ENCODE results near the gene ABCF3.

The ABCF3 gene

GRCh38 chr3:184155644-184156521 is 30.1 kb upstream of the ABCF3 start:
- peak; percentile 60 for DNase-seq
- Histone ChIP-seq H2BK5ac (ENCODE audit: low read depth, low read length, poor library complexity, severe bottlenecking) (peak overlapping the region; percentile 81), H2AFZ (ENCODE audit: low read depth, low read length) (no peak overlapping the region), H3K27me3 (ENCODE audit: control insufficient read depth in 1 of 2, insufficient read depth in 1 of 2, low read length in 2 of 2) (no peaks in the 10 kb centered on the region), H4K91ac (ENCODE audit: low read length) (peak overlapping the region; percentile 96), H3K4me3 (ENCODE audit: insufficient read depth in 1 of 2, low read depth in 1 of 2, low read length in 2 of 2) (peak overlapping the region; percentile 83 to 88), H3K36me3 (ENCODE audit: control insufficient read depth in 1 of 2, insufficient read depth in 2 of 2, low read depth in 1 of 2, low read length in 2 of 2) (peaks cover 0 to 5% of the 10 kb centered on the region in 2 experiments), H2AK5ac (ENCODE audit: low read length, severe bottlenecking) (peak overlapping the region; percentile 41), H3K14ac (ENCODE audit: low read length in 2 of 2) (peak overlapping the region; percentile 62 to 94), H4K8ac (ENCODE audit: low read length) (peak overlapping the region; percentile 91), H3K4ac (ENCODE audit: low read depth in 1 of 2, low read length in 2 of 2) (peak overlapping the region; percentile 95 to 99), H3K4me2 (ENCODE audit: low read length, poor library complexity, severe bottlenecking) (peak overlapping the region; percentile 89), H2BK120ac (ENCODE audit: low read depth, low read length) (peak overlapping the region; percentile 71), H3K9me3 (ENCODE audit: control insufficient read depth, low read length) (no peaks in the 10 kb centered on the region), H3K27ac (ENCODE audit: low read length, poor library complexity, severe bottlenecking) (peak overlapping the region; percentile 76), H3K4me1 (ENCODE audit: control insufficient read depth, insufficient read depth, low read depth, low read length) (peaks cover 16% of the 10 kb centered on the region), H3K18ac (ENCODE audit: low read depth in 1 of 2, low read length in 2 of 2) (peak overlapping the region; percentile 92 to 99), H2BK12ac (ENCODE audit: low read length in 2 of 2) (peak overlapping the region in 1 of 2 experiments; percentile 71), H3K9ac (ENCODE audit: low read length) (peak overlapping the region; percentile 97), H2BK15ac (ENCODE audit: low read depth, poor library complexity, severe bottlenecking) (peak overlapping the region; percentile 100), H3K23ac (ENCODE audit: low read length in 2 of 2) (peak overlapping the region; percentile 90 to 99), H3K79me1 (replicated peaks; ENCODE audit: low read length, poor library complexity, severe bottlenecking) (peaks cover 3% of the 10 kb centered on the region)
- WGBS, result under 1% methylated on average over 42 of the region's 47 CpGs

GRCh38 chr3:184156522-184156955 is 29.5 kb upstream of the ABCF3 start:
- WGBS, result 0% methylated on average over 5 of the region's 6 CpGs
- H2BK12ac ChIP-seq (ENCODE audit: low read length in 2 of 2), result peak overlapping the region in 1 of 2 experiments; percentile 70
- peak overlapping the region; percentile 95 to 99 for H3K18ac ChIP-seq (ENCODE audit: low read depth in 1 of 2, low read length in 2 of 2)
- H3K4me1 ChIP-seq (ENCODE audit: control insufficient read depth, insufficient read depth, low read depth, low read length), result peaks cover 17% of the 10 kb centered on the region
- no peaks in the 10 kb centered on the region for H3K27me3 ChIP-seq (ENCODE audit: control insufficient read depth in 1 of 2, insufficient read depth in 1 of 2, low read length in 2 of 2)
- H3K9me3 ChIP-seq (ENCODE audit: control insufficient read depth, low read length), result no peaks in the 10 kb centered on the region
- H3K36me3 ChIP-seq (ENCODE audit: control insufficient read depth in 1 of 2, insufficient read depth in 2 of 2, low read depth in 1 of 2, low read length in 2 of 2), result peaks cover 0 to 5% of the 10 kb centered on the region in 2 experiments
- peaks cover 1% of the 10 kb centered on the region for H3K79me1 ChIP-seq (replicated peaks; ENCODE audit: low read length, poor library complexity, severe bottlenecking)
- no peak overlapping the region for H2AK5ac ChIP-seq (ENCODE audit: low read length, severe bottlenecking)
- DNase-seq, result peak; percentile 55
- no peak overlapping the region for H3K23ac ChIP-seq (ENCODE audit: low read length in 2 of 2)
- H2BK120ac ChIP-seq (ENCODE audit: low read depth, low read length), result no peak overlapping the region
- H3K14ac ChIP-seq (ENCODE audit: low read length in 2 of 2), result peak overlapping the region in 1 of 2 experiments; percentile 91
- no peak overlapping the region for H2AFZ ChIP-seq (ENCODE audit: low read depth, low read length)
- H4K8ac ChIP-seq (ENCODE audit: low read length), result peak overlapping the region; percentile 91
- peak overlapping the region; percentile 76 for H3K27ac ChIP-seq (ENCODE audit: low read length, poor library complexity, severe bottlenecking)
- H3K4me3 ChIP-seq (ENCODE audit: insufficient read depth in 1 of 2, low read depth in 1 of 2, low read length in 2 of 2), result peak overlapping the region; percentile 83 to 88
- H3K4me2 ChIP-seq (ENCODE audit: low read length, poor library complexity, severe bottlenecking), result peak overlapping the region; percentile 89
- H4K91ac ChIP-seq (ENCODE audit: low read length), result peak overlapping the region; percentile 22
- H3K4ac ChIP-seq (ENCODE audit: low read depth in 1 of 2, low read length in 2 of 2), result peak overlapping the region; percentile 39 to 89
- H3K9ac ChIP-seq (ENCODE audit: low read length), result peak overlapping the region; percentile 97
- peak overlapping the region; percentile 66 for H2BK5ac ChIP-seq (ENCODE audit: low read depth, low read length, poor library complexity, severe bottlenecking)
- peak overlapping the region; percentile 68 for H2BK15ac ChIP-seq (ENCODE audit: low read depth, poor library complexity, severe bottlenecking)

- H4K91ac ChIP-seq (ENCODE audit: low read length), result no peak overlapping the region
- H2BK5ac ChIP-seq (ENCODE audit: low read depth, low read length, poor library complexity, severe bottlenecking), result no peak overlapping the region
- no peak overlapping the region for H2BK120ac ChIP-seq (ENCODE audit: low read depth, low read length)
- H2AK5ac ChIP-seq (ENCODE audit: low read length, severe bottlenecking), result peak overlapping the region; percentile 69
- H3K27me3 ChIP-seq (ENCODE audit: control insufficient read depth in 1 of 2, insufficient read depth in 1 of 2, low read length in 2 of 2), result no peaks in the 10 kb centered on the region
- no peak overlapping the region for H3K4ac ChIP-seq (ENCODE audit: low read depth in 1 of 2, low read length in 2 of 2)
- no peak overlapping the region for H2BK15ac ChIP-seq (ENCODE audit: low read depth, poor library complexity, severe bottlenecking)
- peaks cover 19% of the 10 kb centered on the region for H3K4me1 ChIP-seq (ENCODE audit: control insufficient read depth, insufficient read depth, low read depth, low read length)
- H3K27ac ChIP-seq (ENCODE audit: low read length, poor library complexity, severe bottlenecking), result peak overlapping the region; percentile 76
- H3K79me1 ChIP-seq (replicated peaks; ENCODE audit: low read length, poor library complexity, severe bottlenecking), result peaks cover 1% of the 10 kb centered on the region
- H2BK12ac ChIP-seq (ENCODE audit: low read length in 2 of 2), result no peak overlapping the region
- H4K8ac ChIP-seq (ENCODE audit: low read length), result peak overlapping the region; percentile 4
- no peak overlapping the region for H3K23ac ChIP-seq (ENCODE audit: low read length in 2 of 2)
- DNase-seq, result no peak
- no peaks in the 10 kb centered on the region for H3K9me3 ChIP-seq (ENCODE audit: control insufficient read depth, low read length)
- H3K4me2 ChIP-seq (ENCODE audit: low read length, poor library complexity, severe bottlenecking), result peak overlapping the region; percentile 89
- peak overlapping the region; percentile 83 to 88 for H3K4me3 ChIP-seq (ENCODE audit: insufficient read depth in 1 of 2, low read depth in 1 of 2, low read length in 2 of 2)
- peaks cover 5% of the 10 kb centered on the region in 2 experiments for H3K36me3 ChIP-seq (ENCODE audit: control insufficient read depth in 1 of 2, insufficient read depth in 2 of 2, low read depth in 1 of 2, low read length in 2 of 2)
- peak overlapping the region; percentile 97 for H3K9ac ChIP-seq (ENCODE audit: low read length)
- no peak overlapping the region for H3K14ac ChIP-seq (ENCODE audit: low read length in 2 of 2)
- H2AFZ ChIP-seq (ENCODE audit: low read depth, low read length), result no peak overlapping the region
- peak overlapping the region in 1 of 2 experiments; percentile 95 for H3K18ac ChIP-seq (ENCODE audit: low read depth in 1 of 2, low read length in 2 of 2)
Observed at GRCh38 chr3:184157206-184157605, 28.8 kb upstream of the ABCF3 start.

GRCh38 chr3:184158404-184158803 is 27.6 kb upstream of the ABCF3 start:
- no peaks in the 10 kb centered on the region for H3K27me3 ChIP-seq (ENCODE audit: control insufficient read depth in 1 of 2, insufficient read depth in 1 of 2, low read length in 2 of 2)
- H3K27ac ChIP-seq (ENCODE audit: low read length, poor library complexity, severe bottlenecking), result no peak overlapping the region
- H3K4me2 ChIP-seq (ENCODE audit: low read length, poor library complexity, severe bottlenecking), result no peak overlapping the region
- H4K8ac ChIP-seq (ENCODE audit: low read length), result no peak overlapping the region
- no peak for DNase-seq
- peaks cover 22% of the 10 kb centered on the region for H3K4me1 ChIP-seq (ENCODE audit: control insufficient read depth, insufficient read depth, low read depth, low read length)
- H2AK5ac ChIP-seq (ENCODE audit: low read length, severe bottlenecking), result no peak overlapping the region
- no peak overlapping the region for H2BK12ac ChIP-seq (ENCODE audit: low read length in 2 of 2)
- 81% methylated on average over 3 of the region's 4 CpGs for WGBS
- H3K9me3 ChIP-seq (ENCODE audit: control insufficient read depth, low read length), result no peaks in the 10 kb centered on the region
- H3K23ac ChIP-seq (ENCODE audit: low read length in 2 of 2), result no peak overlapping the region
- H3K14ac ChIP-seq (ENCODE audit: low read length in 2 of 2), result no peak overlapping the region
- H4K91ac ChIP-seq (ENCODE audit: low read length), result no peak overlapping the region
- H3K36me3 ChIP-seq (ENCODE audit: control insufficient read depth in 1 of 2, insufficient read depth in 2 of 2, low read depth in 1 of 2, low read length in 2 of 2), result peaks cover 8 to 12% of the 10 kb centered on the region in 2 experiments
- H3K9ac ChIP-seq (ENCODE audit: low read length), result peak overlapping the region; percentile 97
- no peak overlapping the region for H2BK120ac ChIP-seq (ENCODE audit: low read depth, low read length)
- no peak overlapping the region for H3K4ac ChIP-seq (ENCODE audit: low read depth in 1 of 2, low read length in 2 of 2)
- no peak overlapping the region for H2AFZ ChIP-seq (ENCODE audit: low read depth, low read length)
- peaks cover 1% of the 10 kb centered on the region for H3K79me1 ChIP-seq (replicated peaks; ENCODE audit: low read length, poor library complexity, severe bottlenecking)
- peak overlapping the region in 1 of 2 experiments; percentile 83 for H3K4me3 ChIP-seq (ENCODE audit: insufficient read depth in 1 of 2, low read depth in 1 of 2, low read length in 2 of 2)
- no peak overlapping the region for H3K18ac ChIP-seq (ENCODE audit: low read depth in 1 of 2, low read length in 2 of 2)
- H2BK5ac ChIP-seq (ENCODE audit: low read depth, low read length, poor library complexity, severe bottlenecking), result no peak overlapping the region
- peak overlapping the region; percentile 48 for H2BK15ac ChIP-seq (ENCODE audit: low read depth, poor library complexity, severe bottlenecking)
